Smooth muscle cell (in vitro differentiated cells): ENCODE data around the gene STARD3. TPM values are rescaled to one million over a fixed set of nuclear protein-coding genes. Genes with fewer than 3 reads are reported as not detected.

Experiments used
- DNase-seq: peaks from one replicate; lab custom pipeline; 2025; ENCODE audit not compliant: unreplicated experiment; lab: John Stamatoyannopoulos, UW
- H2AFZ ChIP-seq: fragments of 200-600 bp; sonication (generic); 2 replicates; pipeline ENCODE4 v1.6.0; 2016; ENCODE audit warnings: antibody characterized with exemption, low read depth, mild to moderate bottlenecking
- H3F3A ChIP-seq: fragments of 200-600 bp; sonication (generic); 2 replicates; pipeline ENCODE4 v1.6.0; 2017; ENCODE audit warnings: antibody characterized with exemption, low read depth
- H3K27ac ChIP-seq: fragments of 200-600 bp; sonication (generic); 2 replicates; pipeline ENCODE4 v1.5.1; 2016; ENCODE audit warnings: low read depth, mild to moderate bottlenecking
- H3K27me3 ChIP-seq: fragments of 200-600 bp; sonication (generic); 2 replicates; pipeline ENCODE4 v1.6.1; 2016; ENCODE audit warnings: low read depth, mild to moderate bottlenecking
- H3K36me3 ChIP-seq: fragments of 200-600 bp; sonication (generic); 2 replicates; pipeline ENCODE4 v1.5.1; 2016; ENCODE audit warnings: low read depth
- H3K4me1 ChIP-seq: fragments of 200-600 bp; sonication (generic); 2 replicates; pipeline ENCODE4 v1.5.1; 2016; ENCODE audit warnings: low read depth
- H3K4me2 ChIP-seq: fragments of 200-600 bp; sonication (generic); 2 replicates; pipeline ENCODE4 v1.6.0; 2016; ENCODE audit warnings: mild to moderate bottlenecking
- H3K4me3 ChIP-seq: fragments of 200-600 bp; sonication (generic); 2 replicates; pipeline ENCODE4 v1.5.1; 2016; ENCODE audit warnings: mild to moderate bottlenecking
- H3K79me2 ChIP-seq: fragments of 200-600 bp; sonication (generic); 2 replicates; pipeline ENCODE4 v1.6.0; 2016; ENCODE audit warnings: low read depth, mild to moderate bottlenecking
- H3K9ac ChIP-seq: fragments of 200-600 bp; sonication (generic); 2 replicates; pipeline ENCODE4 v1.6.0; 2016; ENCODE audit warnings: low read depth
- H3K9me3 ChIP-seq: fragments of 200-600 bp; sonication (generic); replicated peaks from 2 replicates; pipeline ENCODE4 v1.5.1; 2016; ENCODE audit warnings: low read depth
- H4K20me1 ChIP-seq: fragments of 200-600 bp; sonication (generic); 2 replicates; pipeline ENCODE4 v1.6.0; 2016; ENCODE audit warnings: low read depth
- CTCF ChIP-seq: fragments of 200-600 bp; sonication (generic); IDR thresholded peaks from 2 replicates; pipeline ENCODE4 v1.5.1; 2017; ENCODE audit warnings: borderline replicate concordance, mild to moderate bottlenecking, antibody characterized with exemption; ENCODE audit not compliant: insufficient read depth, poor library complexity, severe bottlenecking
- WGBS: methylation state at CpG from one replicate; pipeline ENCODE4 v1.1.7; 2016; ENCODE audit warnings: low lambda C conversion rate; 5-methylcytosine and 5-hydroxymethylcytosine counted together
- polyA plus RNA-seq: library from polyadenylated mRNA; unstranded; fragments of >200 nt; fragmentation: Nextera tagmentation; extraction: Ambion mirVana; gene quantifications from 2 replicates; pipeline ENCODE4 v1.2.1, GENCODE V29; 2016
- total RNA-seq: library from RNA; depleted of rRNA; stranded (reverse); fragments of >200 nt; gene quantifications from 2 replicates; pipeline ENCODE4 v1.2.3, GENCODE V29; 2014

The STARD3 gene
- total and polyA plus RNA-seq, 2 experiments from 2014 or later = 37.5 to 53.3 TPM

GRCh38 chr17:39678340-39679116 lies 41.6 kb downstream of the STARD3 start:
- Histone ChIP-seq H3K27me3 (no peaks in the 10 kb centered on the region), H3K4me2 (no peak overlapping the region), H3K9me3 (no peaks in the 10 kb centered on the region), H4K20me1 (no peaks in the 10 kb centered on the region), H3K36me3 (no peaks in the 10 kb centered on the region), H3K27ac (no peak overlapping the region), H3K9ac (no peak overlapping the region), H3K79me2 (no peaks in the 10 kb centered on the region), H3K4me3 (no peak overlapping the region), H3K4me1 (no peaks in the 10 kb centered on the region), H3F3A (no peaks in the 10 kb centered on the region), H2AFZ (no peak overlapping the region)
- 93% methylated on average over 13 of the region's 13 CpGs for WGBS
- DNase-seq = no peak
- no peak for TF ChIP-seq CTCF

- DNase-seq = no peak
- Histone ChIP-seq H3K4me3 (no peak overlapping the region), H3K4me1 (no peaks in the 10 kb centered on the region), H3K27me3 (no peaks in the 10 kb centered on the region), H3K9me3 (no peaks in the 10 kb centered on the region), H3K4me2 (no peak overlapping the region), H3K27ac (no peak overlapping the region), H2AFZ (no peak overlapping the region), H4K20me1 (no peaks in the 10 kb centered on the region), H3K36me3 (no peaks in the 10 kb centered on the region), H3F3A (no peaks in the 10 kb centered on the region), H3K79me2 (no peaks in the 10 kb centered on the region), H3K9ac (no peak overlapping the region)
- WGBS = 96% methylated on average over 12 of the region's 12 CpGs
- no peak for TF ChIP-seq CTCF
Measured at GRCh38 chr17:39679521-39680192, 42.7 kb downstream of the STARD3 start.

GRCh38 chr17:39683295-39683939 lies 46.5 kb downstream of the STARD3 start:
- no peak overlapping the region for H2AFZ ChIP-seq
- H3K27ac ChIP-seq = no peak overlapping the region
- no peaks in the 10 kb centered on the region for H3K36me3 ChIP-seq
- no peak for TF ChIP-seq CTCF
- H3K27me3 ChIP-seq = no peaks in the 10 kb centered on the region
- H3K9me3 ChIP-seq = no peaks in the 10 kb centered on the region
- H3K79me2 ChIP-seq = no peaks in the 10 kb centered on the region
- peaks cover 4% of the 10 kb centered on the region for H3K4me1 ChIP-seq
- no peak for DNase-seq
- WGBS = 95% methylated on average over 9 of the region's 9 CpGs
- H3F3A ChIP-seq = peaks cover 4% of the 10 kb centered on the region
- H4K20me1 ChIP-seq = no peaks in the 10 kb centered on the region
- H3K4me2 ChIP-seq = no peak overlapping the region
- H3K4me3 ChIP-seq = no peak overlapping the region
- no peak overlapping the region for H3K9ac ChIP-seq
